Mesenteric fat pad (tissue), 1 donor: ENCODE measurements around the gene USP17L10. TPM values are rescaled to one million over a fixed set of nuclear protein-coding genes. Genes with fewer than 3 reads are reported as not detected.
A peak's percentile ranks its signal among the peaks of the same experiment; 100 is the strongest.
"Not testable (repeated sequence)": the region's sequence is repeated elsewhere in the genome, so short reads cannot be mapped to it uniquely, and the experiment has no call there.

Experiments
- DNase-seq: peaks from one replicate; pipeline ENCODE4 v3.0.0-alpha.2; 2020; ENCODE audit warnings: low spot score
- long read RNA-seq: library from polyadenylated mRNA; unstranded; transcript quantifications from one replicate; pipeline ENCODE4 v2.0.0, GENCODE V29; 2020
- total RNA-seq: library from RNA; stranded (reverse); fragmentation: NEBNext Ultra II Directional; extraction: Animal tissue kit (Norgen Biotek cat#: 25700); gene quantifications from one replicate; pipeline ENCODE4 v1.2.1, GENCODE V29; 2021
- donor health status: DM: yes; HTN: yes; CAD: no.

The USP17L10 gene, protein sequence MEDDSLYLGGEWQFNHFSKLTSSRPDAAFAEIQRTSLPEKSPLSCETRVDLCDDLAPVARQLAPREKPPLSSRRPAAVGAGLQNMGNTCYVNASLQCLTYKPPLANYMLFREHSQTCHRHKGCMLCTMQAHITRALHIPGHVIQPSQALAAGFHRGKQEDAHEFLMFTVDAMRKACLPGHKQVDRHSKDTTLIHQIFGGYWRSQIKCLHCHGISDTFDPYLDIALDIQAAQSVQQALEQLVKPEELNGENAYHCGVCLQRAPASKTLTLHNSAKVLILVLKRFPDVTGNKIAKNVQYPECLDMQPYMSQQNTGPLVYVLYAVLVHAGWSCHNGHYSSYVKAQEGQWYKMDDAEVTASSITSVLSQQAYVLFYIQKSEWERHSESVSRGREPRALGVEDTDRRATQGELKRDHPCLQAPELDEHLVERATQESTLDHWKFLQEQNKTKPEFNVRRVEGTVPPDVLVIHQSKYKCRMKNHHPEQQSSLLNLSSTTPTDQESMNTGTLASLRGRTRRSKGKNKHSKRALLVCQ
- not detected for total RNA-seq
- long read RNA-seq: 0 reads

DNA sequence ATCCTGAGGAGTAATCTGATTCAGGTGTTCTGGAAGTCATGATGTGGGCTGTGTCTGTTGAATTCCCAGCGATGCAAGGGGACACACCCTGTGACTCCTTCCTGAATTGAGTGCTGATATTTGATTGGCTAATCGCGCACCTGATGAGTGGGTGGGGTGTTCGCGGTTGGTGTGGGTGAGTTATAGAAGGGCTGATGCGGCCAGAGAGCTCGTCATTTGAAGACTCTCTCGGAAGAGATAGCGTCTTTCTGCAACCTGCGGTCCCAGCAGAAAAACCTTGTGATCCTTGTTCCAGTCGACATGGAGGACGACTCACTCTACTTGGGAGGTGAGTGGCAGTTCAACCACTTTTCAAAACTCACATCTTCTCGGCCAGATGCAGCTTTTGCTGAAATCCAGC lies at the start of gene USP17L10:
USP17L10 (plus strand) TSS at position 301 of the 400 bp plus-strand sequence; CDS start at position 301, 0 bp downstream.
- DNase-seq: not testable (repeated sequence)

DNA sequence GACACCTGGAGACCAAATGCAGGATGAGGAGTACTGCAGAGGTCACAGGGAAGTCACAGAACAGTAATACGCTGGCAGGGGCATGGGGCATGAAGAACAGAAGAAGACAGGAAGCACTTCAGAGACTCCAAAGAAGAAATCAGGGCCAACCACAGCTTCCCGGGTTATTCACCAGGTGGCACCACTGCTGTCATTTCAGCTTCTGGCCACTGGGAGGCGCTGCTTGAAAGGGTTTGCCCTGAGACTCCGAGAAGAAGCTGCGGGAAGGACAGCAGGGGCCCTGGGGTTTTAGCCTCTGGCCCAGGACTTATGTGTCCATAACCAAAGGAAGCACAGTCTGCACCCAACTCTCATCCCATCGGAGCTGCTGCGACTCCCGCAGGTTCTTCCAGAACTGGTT lies 44.5 kb upstream of the USP17L10 start:
- not testable (repeated sequence) for DNase-seq

DNA sequence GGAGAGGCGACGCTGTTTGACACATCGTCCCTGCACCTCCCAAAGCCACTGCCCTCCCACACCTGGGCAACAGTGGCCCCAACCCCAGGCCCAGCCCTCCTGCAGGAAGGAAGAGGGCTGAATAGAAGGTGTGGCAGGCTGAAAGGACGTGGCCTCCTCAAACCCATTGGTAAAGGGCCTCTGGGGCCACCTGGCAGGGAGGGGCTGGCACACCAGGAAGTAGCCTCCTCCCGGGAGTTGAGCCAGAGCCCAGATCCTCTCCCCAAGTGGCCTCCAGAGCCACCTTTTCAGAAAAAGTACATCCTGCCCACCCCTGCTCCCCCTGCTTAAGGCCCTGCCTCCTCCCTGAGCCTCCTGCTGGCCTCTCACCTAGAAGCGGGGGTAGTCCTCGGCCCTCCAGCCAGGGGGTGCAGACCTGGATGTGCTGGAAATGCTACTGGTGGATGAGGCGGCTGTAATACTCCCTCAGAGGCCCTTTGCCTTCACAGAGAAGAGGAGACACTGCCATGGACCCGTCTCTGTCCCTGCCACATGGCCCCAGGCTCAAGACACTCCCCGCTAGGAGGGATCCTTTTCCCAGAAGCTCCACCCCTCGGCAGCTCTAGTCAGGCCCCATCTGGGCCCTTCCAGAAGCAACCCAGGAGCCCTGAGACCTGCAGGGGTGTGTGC lies 40.5 kb upstream of the USP17L10 start, which contains the start of gene FAM90A26:
FAM90A26 (plus strand) TSS at position 619 of the 669 bp plus-strand sequence. CDS start 2,764 bp downstream, outside the sequence.
- not testable (repeated sequence) for DNase-seq

DNA sequence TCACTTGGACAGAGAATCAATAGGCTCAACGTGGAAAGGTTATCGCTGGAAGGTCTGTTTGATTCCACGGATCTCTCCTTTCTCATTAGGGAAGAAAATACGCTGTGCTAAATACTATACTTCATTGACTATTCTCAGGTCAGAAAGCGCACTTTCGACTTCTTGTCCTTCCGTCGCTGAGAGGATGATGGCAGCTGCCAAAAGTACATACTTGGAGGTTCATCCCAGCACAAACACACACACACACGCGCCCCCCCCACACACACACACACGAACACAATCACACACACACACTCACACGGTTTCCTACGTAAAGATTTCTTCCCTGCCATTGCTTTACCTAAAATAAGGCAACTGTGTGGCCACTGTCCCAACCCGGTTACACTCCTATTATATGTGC lies 4.2 kb downstream of the USP17L10 start:
- peak; percentile 81 for DNase-seq

DNA sequence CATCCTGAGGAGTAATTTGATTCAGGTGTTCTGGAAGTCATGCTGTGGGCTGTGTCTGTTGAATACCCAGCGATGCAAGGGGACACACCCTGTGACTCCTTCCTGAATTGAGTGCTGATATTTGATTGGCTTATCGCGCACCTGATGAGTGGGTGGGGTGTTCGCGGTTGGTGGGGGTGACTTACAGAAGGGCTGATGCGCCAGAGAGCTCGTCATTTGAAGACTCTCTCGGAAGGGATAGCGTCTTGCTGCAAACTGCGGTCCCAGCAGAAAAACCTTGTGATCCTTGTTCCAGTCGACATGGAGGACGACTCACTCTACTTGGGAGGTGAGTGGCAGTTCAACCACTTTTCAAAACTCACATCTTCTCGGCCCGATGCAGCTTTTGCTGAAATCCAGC lies 4.6 kb downstream of the USP17L10 start, which contains the start of gene USP17L11:
USP17L11 (plus strand) TSS at position 301 of the 400 bp plus-strand sequence; CDS start at position 301, 0 bp downstream.
- DNase-seq: not testable (repeated sequence)

DNA sequence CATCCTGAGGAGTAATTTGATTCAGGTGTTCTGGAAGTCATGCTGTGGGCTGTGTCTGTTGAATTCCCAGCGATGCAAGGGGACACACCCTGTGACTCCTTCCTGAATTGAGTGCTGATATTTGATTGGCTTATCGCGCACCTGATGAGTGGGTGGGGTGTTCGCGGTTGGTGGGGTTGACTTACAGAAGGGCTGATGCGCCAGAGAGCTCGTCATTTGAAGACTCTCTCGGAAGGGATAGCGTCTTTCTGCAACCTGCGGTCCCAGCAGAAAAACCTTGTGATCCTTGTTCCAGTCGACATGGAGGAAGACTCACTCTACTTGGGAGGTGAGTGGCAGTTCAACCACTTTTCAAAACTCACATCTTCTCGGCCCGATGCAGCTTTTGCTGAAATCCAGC lies 9.4 kb downstream of the USP17L10 start, which contains the start of gene USP17L12:
USP17L12 (plus strand) TSS at position 301 of the 400 bp plus-strand sequence; CDS start at position 301, 0 bp downstream.
- DNase-seq: not testable (repeated sequence)

DNA sequence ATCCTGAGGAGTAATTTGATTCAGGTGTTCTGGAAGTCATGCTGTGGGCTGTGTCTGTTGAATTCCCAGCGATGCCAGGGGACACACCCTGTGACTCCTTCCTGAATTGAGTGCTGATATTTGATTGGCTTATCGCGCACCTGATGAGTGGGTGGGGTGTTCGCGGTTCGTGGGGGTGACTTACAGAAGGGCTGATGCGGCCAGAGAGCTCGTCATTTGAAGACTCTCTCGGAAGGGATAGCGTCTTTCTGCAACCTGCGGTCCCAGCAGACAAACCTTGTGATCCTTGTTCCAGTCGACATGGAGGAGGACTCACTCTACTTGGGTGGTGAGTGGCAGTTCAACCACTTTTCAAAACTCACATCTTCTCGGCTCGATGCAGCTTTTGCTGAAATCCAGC lies 14.1 kb downstream of the USP17L10 start, which contains the start of gene USP17L13:
USP17L13 (plus strand) TSS at position 301 of the 400 bp plus-strand sequence; CDS start at position 301, 0 bp downstream.
- not testable (repeated sequence) for DNase-seq

DNA sequence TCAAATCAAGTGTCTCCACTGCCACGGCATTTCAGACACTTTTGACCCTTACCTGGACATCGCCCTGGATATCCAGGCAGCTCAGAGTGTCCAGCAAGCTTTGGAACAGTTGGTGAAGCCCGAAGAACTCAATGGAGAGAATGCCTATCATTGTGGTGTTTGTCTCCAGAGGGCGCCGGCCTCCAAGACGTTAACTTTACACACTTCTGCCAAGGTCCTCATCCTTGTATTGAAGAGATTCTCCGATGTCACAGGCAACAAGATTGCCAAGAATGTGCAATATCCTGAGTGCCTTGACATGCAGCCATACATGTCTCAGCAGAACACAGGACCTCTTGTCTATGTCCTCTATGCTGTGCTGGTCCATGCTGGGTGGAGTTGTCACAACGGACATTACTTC lies 19.8 kb downstream of the USP17L10 start:
- DNase-seq: not testable (repeated sequence)

DNA sequence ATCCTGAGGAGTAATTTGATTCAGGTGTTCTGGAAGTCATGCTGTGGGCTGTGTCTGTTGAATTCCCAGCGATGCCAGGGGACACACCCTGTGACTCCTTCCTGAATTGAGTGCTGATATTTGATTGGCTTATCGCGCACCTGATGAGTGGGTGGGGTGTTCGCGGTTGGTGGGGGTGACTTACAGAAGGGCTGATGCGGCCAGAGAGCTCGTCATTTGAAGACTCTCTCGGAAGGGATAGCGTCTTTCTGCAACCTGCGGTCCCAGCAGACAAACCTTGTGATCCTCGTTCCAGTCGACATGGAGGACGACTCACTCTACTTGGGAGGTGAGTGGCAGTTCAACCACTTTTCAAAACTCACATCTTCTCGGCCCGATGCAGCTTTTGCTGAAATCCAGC lies 23.6 kb downstream of the USP17L10 start, which contains the start of gene USP17L15:
USP17L15 (plus strand) TSS at position 301 of the 400 bp plus-strand sequence; CDS start at position 301, 0 bp downstream.
- not testable (repeated sequence) for DNase-seq

DNA sequence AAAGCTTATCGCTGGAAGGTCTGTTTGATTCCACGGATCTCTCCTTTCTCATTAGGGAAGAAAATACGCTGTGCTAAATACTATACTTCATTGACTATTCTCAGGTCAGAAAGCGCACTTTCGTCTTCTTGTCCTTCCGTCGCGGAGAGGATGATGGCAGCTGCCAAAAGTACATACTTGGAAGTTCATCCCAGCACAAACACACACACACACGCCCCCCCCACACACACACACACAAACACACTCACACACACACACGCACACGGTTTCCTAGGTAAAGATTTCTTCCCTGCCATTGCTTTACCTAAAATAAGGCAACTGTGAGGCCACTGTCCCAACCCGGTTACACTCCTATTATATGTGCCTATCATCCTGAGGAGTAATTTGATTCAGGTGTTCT lies 28.0 kb downstream of the USP17L10 start:
- DNase-seq: peak; percentile 64

DNA sequence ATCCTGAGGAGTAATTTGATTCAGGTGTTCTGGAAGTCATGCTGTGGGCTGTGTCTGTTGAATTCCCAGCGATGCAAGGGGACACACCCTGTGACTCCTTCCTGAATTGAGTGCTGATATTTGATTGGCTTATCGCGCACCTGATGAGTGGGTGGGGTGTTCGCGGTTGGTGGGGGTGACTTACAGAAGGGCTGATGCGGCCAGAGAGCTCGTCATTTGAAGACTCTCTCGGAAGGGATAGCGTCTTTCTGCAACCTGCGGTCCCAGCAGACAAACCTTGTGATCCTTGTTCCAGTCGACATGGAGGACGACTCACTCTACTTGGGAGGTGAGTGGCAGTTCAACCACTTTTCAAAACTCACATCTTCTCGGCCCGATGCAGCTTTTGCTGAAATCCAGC lies 33.1 kb downstream of the USP17L10 start, which contains the start of gene USP17L17:
USP17L17 (plus strand) TSS at position 301 of the 400 bp plus-strand sequence; CDS start at position 301, 0 bp downstream.
- not testable (repeated sequence) for DNase-seq

DNA sequence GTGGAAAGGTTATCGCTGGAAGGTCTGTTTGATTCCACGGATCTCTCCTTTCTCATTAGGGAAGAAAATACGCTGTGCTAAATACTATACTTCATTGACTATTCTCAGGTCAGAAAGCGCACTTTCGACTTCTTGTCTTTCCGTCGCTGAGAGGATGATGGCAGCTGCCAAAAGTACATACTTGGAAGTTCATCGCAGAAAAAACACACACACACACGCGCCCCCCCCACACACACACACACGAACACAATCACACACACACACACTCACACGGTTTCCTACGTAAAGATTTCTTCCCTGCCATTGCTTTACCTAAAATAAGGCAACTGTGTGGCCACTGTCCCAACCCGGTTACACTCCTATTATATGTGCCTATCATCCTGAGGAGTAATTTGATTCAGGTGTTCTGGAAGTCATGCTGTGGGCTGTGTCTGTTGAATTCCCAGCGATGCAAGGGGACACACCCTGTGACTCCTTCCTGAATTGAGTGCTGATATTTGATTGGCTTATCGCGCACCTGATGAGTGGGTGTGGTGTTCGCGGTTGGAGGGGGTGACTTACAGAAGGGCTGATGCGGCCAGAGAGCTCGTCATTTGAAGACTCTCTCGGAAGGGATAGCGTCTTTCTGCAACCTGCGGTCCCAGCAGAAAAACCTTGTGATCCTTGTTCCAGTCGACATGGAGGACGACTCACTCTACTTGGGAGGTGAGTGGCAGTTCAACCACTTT lies 37.7 kb downstream of the USP17L10 start, which contains the start of gene USP17L18:
USP17L18 (plus strand) TSS at position 678 of the 728 bp plus-strand sequence; CDS start at position 678, 0 bp downstream.
- DNase-seq: peak; percentile 80

DNA sequence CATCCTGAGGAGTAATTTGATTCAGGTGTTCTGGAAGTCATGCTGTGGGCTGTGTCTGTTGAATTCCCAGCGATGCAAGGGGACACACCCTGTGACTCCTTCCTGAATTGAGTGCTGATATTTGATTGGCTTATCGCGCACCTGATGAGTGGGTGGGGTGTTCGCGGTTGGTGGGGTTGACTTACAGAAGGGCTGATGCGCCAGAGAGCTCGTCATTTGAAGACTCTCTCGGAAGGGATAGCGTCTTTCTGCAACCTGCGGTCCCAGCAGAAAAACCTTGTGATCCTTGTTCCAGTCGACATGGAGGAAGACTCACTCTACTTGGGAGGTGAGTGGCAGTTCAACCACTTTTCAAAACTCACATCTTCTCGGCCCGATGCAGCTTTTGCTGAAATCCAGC lies 42.6 kb downstream of the USP17L10 start, which contains the start of gene USP17L19:
USP17L19 (plus strand) TSS at position 301 of the 400 bp plus-strand sequence; CDS start at position 301, 0 bp downstream.
- not testable (repeated sequence) for DNase-seq

DNA sequence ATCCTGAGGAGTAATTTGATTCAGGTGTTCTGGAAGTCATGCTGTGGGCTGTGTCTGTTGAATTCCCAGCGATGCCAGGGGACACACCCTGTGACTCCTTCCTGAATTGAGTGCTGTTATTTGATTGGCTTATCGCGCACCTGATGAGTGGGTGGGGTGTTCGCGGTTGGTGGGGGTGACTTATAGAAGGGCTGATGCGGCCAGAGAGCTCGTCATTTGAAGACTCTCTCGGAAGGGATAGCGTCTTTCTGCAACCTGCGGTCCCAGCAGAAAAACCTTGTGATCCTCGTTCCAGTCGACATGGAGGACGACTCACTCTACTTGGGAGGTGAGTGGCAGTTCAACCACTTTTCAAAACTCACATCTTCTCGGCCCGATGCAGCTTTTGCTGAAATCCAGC lies 47.4 kb downstream of the USP17L10 start, which contains the start of gene USP17L20:
USP17L20 (plus strand) TSS at position 301 of the 400 bp plus-strand sequence; CDS start at position 301, 0 bp downstream.
- DNase-seq: not testable (repeated sequence)

Other genes with a start within 250 kb of the USP17L10 start
- not detected for gene FAM90A26, start 40.2 kb upstream of the USP17L10 start, total RNA-seq
- gene USP17L11, start 4.7 kb downstream of the USP17L10 start, total RNA-seq: not detected
- gene USP17L12, start 9.5 kb downstream of the USP17L10 start, total RNA-seq: not detected
- gene USP17L13, start 14.2 kb downstream of the USP17L10 start, total RNA-seq: not detected
- not detected for gene USP17L15, start 23.7 kb downstream of the USP17L10 start, total RNA-seq
- gene USP17L17, start 33.2 kb downstream of the USP17L10 start, total RNA-seq: not detected
- not detected for gene USP17L18, start 38.0 kb downstream of the USP17L10 start, total RNA-seq
- not detected for gene USP17L19, start 42.7 kb downstream of the USP17L10 start, total RNA-seq
- not detected for gene USP17L20, start 47.5 kb downstream of the USP17L10 start, total RNA-seq
- gene USP17L21, start 52.2 kb downstream of the USP17L10 start, total RNA-seq: not detected
- gene USP17L22, start 57.0 kb downstream of the USP17L10 start, total RNA-seq: not detected
- gene USP17L24, start 114.5 kb downstream of the USP17L10 start, total RNA-seq: not detected
- gene USP17L25, start 119.3 kb downstream of the USP17L10 start, total RNA-seq: not detected
- gene USP17L26, start 124.0 kb downstream of the USP17L10 start, total RNA-seq: not detected
- not detected for gene USP17L5, start 128.7 kb downstream of the USP17L10 start, total RNA-seq
- not detected for gene USP17L27, start 133.5 kb downstream of the USP17L10 start, total RNA-seq
- not detected for gene USP17L28, start 138.2 kb downstream of the USP17L10 start, total RNA-seq
- not detected for gene USP17L29, start 143.0 kb downstream of the USP17L10 start, total RNA-seq
- gene USP17L30, start 152.5 kb downstream of the USP17L10 start, total RNA-seq: not detected
- not detected for gene DEFB131A, start 233.8 kb downstream of the USP17L10 start, total RNA-seq